NCI-H1048 (cell line): Measurements from ENCODE around the gene FAM13A.
"Not testable (repeated sequence)": the region's sequence is repeated elsewhere in the genome, so short reads cannot be mapped to it uniquely, and the experiment has no call there.

Source experiments
- DNase-seq: peaks from one replicate; lab custom pipeline; 2025; lab: John Stamatoyannopoulos, UW

The FAM13A gene

DNA sequence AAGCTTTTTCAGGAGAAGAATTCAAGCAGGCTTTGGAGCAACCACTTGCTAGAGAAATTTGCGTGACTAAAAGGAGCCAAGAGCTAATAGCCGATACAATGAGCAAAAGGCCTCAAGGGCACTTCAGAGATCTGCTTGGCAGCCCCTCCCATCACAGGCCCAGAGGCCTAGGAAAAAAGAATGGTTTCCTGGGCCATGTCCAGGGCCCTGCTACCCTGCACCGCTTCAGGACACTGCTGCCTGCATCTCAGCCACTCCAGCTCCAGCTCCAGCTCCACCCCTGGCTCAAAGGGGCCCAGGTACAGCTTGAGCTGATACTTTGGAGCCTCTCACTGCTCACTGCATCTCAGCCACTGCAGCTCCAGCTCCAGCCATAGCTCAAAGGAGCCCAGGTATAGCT is 98.9 kb downstream of the FAM13A start:
- no peak for DNase-seq

DNA sequence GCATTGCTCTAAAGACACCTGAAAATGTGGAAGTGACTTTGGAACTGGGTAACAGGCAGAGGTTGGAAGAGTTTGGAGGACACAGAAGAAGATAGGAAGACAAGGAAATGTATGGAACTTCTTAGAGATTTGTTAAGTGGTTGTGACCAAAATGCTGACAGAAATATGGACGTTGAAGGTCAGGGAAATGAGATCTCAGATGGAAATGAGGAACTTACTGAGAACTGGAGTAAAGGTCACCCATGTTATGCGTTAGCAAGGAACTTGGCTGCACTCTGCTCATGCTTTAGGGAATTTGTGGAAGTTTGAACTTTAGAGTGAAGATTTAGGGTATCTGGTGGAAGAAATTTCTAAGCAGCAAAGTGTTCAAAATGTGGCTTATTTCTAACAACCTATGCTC is 99.4 kb downstream of the FAM13A start:
- DNase-seq, result no peak

DNA sequence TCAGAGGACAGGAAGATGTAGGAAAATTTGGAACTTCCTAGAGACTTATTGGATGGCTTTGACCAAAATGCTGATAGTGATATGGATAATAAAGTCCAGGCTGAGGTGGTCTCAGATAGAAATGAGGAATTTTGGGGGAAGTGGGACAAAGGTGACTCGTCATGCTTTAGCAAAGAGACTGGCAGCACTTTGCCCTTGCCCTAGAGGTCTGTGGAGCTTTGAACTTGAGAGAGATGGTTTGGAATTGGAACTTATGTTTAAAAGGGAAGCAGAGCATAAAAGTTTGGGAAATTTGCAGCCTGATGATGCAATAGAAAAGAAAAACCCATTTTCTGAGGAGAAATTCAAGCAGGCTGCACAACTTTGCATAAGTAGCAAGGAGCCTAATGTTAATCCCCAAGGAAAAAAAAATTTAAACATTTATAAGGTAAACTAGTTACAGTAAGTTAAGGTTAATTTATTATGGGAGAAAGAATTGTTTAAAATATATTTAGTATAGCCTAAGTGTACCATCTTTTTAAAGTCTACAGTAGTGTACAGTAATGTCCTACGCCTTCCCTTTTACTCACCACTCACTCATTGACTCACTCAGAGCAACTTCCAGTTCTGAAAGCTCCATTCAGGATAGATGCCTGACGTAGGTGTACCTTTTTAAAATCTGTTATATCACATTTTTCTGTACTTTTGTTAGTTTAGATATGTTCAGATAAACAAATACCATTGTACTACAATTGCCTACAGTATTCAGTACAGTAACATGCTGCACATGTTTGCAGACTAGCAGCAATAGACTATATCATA is 101.2 kb downstream of the FAM13A start:
- DNase-seq, result no peak

DNA sequence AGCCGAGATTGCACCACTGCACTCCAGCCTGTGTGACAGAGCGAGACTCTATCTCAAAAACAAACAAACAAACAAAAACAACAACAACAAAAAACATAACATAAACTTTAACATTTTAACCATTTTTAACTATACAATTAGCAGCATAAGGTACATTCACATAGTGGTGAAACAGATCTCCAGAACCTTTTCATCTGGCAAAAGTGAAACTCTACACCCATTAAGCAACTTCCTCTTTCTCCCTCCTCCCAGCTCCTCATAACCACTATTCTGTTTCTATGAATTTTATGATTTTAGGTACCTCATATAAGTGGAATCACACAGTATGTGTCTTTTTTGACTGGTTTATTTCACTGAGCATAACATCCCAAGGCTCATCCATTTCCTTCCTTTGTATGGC is 103.6 kb downstream of the FAM13A start:
- DNase-seq, result no peak

DNA sequence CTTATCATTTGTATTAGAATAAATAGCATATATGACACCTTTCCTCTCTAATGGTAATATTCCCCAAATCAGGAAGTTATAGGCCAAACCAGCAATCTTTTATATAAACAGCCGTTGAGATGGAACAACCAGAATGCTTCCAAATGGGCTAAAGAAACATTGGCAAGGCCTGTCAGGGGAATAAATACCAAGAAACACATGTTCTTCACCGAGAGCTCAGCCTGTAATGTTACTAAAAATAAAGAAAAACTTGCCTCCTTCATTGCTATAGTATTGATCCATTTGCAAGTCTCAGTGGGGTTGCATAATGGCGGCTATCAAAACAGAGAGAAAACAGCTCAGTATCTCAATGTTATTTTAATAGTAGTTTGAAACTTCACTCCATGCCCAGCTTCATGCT is 104.9 kb downstream of the FAM13A start:
- no peak for DNase-seq

DNA sequence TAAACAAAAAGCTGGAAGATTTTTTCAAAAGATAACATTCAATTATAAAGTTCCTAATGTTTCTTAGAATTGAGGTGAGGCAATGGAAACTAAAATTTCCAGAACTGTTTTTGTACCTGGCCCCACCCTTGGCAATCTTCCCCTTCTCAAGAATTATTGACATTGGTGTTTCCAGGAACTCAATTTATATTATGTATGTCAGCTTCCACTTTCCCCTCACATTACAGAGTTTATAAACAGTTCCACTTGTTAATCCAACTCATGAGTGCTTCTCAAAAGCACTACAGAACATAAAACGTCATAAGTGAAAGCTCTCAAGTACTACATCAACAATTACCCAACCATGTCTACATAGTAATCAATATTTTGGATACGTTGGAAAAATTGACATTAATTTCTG is 107.4 kb downstream of the FAM13A start:
- no peak for DNase-seq

DNA sequence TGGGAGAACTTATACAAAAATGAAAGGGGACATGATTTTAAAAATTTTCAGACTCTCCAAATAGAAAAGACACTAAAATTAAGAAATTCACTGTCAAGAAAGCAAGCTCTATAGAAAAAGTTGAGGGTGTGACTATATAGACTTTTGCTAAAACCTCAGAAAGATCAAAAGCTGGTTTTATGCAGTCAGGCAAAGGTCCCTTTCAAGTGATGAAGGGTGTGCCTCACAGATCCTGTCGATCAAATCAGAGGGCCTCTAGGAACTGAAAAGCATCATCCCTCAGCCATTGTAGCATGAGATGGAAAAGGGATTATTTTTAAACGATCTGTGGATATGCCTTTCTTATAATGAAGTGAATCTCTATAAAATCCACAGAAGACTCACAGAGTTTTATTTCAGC is 116.5 kb downstream of the FAM13A start:
- no peak for DNase-seq

DNA sequence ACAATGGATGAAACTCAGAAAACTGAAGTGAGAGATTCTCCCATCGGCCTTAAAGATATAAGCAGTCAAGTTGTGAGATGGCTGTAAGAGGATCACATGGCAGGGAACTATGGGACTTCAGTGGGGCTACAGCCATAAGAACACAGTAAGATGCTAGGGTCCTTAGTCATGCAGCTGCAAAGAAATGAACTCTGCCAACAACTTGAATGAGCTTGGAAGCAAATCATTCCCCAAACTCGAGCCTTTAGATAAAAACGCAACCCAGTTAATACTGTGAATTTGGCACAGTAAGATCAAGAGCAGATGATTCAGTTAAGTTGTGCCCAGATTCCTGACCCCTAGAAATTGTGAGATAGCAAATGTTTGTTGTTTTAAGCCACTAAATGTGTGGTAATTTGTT is 117.3 kb downstream of the FAM13A start:
- DNase-seq, result no peak

DNA sequence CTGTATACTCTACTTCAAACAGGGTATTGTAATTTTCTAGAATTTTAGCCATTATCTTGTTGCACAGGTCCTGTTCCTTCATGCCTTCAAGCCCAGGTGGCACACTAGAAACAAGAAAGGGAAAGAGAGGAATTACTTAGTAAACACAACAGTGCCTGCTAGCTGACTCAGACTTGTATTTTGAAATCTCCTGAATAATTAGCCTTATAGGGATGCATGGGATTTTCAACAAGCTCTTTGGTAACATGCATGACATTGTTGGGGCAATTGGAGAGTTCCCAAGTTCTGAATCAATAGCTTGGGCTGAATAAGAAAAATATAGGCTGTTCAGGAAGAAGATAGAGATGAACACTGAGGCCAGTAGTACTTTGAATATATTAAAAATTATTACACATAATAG is 118.8 kb downstream of the FAM13A start:
- no peak for DNase-seq

DNA sequence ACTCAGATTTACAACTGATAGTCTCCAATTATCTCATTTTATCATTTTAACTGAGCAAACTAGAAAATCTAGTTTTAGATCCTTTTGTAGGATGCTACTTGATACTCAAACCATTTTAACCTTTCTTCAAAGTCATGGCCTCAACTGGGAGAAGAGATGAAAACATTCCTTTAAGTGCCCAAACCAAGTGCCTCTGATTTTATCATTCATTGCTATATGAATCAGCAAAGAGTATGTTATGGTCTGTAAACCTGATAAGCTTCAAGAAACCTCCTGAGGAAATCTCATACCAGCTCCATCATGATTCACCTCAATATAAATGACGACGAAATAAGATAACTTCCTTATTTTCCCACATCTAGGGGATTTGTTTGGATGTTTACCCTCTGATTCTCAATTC is 119.9 kb downstream of the FAM13A start:
- no peak for DNase-seq

DNA sequence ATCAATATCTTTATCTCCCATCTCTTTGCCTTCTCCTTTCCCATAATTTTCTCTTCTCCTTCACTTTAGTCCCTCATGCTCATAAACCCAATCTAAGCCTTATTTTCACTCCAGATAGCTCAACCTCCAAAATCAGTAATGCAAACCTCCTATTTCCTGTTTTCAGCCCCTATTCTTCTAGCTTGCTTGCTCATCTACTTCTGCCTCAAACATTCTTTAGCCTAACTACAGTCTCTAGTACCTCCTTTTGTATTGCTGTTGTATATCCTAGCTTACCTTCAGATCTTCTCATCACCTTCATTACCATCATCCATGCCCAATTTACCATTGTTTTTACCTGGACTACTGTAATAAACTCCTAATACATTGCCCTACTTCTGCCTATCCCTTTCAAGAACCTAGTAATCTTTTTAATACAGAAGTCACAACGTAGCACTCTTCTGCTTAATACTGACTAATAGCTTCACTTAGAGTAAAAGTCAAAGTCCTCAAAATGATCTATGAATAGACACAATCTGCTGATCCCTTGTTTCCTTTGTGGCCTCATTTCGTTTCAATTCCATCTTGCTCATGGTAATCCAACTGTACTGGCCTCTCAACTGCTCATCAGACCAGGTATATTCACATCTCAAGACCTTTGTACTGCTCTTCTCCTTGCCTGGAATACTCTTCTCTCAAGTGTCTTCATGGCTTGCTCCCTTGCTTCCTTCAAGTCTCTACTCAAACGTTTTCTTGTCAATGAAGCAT is 123.4 kb downstream of the FAM13A start:
- DNase-seq, result no peak

DNA sequence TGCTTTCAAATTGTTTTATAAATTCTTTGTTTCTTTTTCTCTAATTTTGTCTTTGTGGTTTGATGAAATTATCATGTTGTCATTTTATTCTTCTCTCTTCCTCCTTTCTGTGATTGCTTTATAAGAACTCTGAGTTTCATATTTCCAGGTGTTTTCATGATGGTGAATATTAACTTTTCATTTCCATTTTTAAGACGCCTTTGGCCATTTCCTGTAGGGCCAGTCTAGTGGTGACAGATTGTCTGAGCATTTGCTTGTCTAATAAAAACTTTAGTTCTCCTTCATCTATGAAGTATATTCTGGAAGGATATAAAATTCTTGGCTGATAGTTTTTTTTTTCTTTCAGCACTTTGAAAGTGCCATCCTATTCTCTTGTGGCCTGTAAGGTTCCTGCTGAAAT is 128.1 kb downstream of the FAM13A start:
- no peak for DNase-seq

DNA sequence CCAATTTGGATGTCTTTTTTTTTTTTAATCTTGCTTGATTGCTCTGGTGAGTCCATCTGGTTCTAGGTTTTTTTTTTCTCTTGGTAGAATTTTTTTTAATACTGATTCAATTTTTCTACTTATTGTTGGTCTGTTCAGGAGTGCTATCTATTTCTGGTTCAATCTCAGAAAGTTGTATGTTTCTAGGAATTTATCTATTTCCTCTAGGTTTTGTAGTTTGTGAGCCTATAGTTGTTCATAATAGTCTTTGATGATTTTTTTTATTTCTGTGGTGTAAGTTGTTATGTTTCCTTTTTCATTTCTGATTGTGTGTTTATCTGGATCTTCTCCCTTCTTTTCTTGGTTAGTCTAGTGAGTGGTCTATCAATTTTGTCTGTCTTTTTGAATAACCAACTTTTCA is 129.6 kb downstream of the FAM13A start:
- DNase-seq, result no peak

DNA sequence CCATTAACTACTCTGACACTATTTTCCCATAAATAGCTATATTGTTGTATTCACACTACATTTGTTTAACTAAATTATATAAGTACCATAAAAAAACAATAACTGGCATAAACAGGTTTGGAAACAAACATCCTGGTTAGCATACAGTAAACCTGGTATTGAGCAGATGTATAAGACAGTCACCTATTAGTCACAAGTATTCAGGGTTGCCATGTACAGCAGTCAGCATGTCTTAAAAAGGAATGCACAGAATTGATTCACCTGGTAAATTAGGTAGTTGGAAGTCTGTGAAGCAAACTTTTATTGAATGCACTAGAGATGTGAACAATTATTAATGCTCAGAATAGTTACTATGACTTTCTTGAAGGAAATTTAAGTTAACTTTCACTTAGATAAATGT is 137.9 kb downstream of the FAM13A start:
- no peak for DNase-seq

DNA sequence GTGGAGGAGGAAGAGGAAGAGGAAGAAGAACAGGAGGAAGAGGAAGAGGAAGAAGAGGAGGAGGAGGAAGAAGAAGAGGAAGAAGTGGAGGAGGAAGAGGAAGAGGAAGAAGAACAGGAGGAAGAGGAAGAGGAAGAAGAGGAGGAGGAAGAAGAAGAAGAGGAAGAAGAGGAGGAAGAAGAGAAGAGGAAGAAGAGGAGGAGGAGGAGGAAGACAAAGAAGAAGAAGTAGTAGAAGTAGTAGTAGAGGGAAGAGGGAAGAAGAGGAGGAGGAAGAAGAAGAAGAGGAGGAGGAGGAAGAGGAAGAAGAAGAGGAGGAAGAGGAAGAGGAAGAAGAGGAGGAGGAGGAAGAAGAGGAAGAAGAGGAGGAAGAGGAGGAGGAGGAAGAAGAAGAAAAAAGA is 143.8 kb downstream of the FAM13A start:
- DNase-seq, result not testable (repeated sequence)

DNA sequence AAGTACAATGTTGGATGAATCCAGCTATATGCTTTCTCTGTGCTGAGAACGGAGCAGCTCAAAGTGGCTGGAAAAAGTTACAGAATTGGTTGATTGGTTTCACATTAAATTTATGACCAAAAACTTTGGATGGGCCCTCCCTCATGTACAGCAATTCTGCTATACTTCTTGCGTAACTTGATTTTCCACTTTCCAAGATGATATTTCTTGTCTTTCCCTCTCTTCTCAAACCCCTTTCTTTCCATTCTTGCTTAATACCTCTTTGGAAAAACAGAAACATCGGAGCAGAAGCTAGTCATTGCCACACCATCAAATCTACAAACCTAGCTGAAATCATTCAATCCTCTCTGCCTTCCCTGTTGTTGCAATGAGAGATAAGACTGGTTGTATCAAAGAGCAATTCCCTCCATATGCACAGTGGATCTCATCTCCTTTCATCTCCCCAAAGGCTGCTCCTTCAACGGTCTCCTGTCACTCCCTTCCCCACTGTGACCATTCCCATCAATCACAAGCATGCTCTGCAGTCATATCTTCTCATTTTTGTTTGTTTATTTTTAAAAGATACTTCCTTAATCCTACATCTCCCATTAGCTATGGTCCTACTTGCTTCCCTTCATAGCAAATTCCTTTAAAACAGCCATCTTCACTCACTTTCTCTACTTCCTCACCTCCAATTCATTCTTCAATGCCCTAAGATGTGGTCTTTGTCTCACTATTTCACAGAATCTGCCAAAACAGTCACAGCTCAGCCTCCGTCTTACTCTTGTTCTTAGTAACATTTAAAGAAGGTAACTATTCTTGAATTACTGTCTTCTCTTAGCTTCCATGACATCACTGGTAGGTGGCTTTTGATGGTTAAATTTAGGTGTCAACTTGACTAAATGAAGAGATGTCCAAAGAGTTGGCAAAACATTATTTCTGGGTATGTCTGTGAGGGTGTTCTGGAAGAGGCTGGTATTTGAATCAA is 145.5 kb downstream of the FAM13A start:
- DNase-seq, result no peak

DNA sequence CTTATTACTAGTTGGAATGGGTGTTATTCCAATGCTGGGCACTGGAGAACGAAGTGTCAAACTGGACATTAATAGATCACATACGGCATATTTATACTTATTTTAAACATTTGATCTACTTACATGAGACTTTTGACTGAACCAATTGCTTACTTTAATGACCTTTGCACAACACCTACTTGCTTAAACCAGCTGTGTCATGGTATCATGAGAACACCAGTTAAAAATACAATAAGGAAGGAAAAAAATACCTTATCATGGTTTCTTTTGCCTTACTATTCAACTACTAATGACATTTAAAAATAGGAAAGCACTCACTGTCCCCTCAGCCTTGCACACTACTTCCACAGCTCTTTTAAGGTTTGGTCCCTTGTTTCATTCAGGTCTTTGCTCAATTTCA is 146.9 kb downstream of the FAM13A start:
- no peak for DNase-seq

DNA sequence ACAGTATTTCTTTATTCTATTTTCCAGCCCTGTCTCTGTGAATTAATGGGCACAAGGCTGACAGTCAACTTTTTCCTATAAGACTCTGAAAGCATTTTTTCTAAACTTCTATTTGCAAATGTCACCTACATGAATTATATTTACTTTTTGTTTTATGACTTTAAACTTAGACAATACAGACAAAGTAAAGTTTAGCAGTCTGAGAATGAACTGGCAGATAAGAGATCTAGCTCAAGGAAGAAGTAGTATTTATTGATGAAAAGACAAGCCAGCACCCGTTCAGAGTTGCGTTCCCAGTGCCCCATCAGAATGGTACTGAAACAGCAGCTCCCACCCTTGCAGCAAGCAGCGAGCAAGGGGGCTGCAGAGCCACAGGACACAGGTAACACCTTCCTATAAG is 148.5 kb downstream of the FAM13A start:
- DNase-seq, result no peak

DNA sequence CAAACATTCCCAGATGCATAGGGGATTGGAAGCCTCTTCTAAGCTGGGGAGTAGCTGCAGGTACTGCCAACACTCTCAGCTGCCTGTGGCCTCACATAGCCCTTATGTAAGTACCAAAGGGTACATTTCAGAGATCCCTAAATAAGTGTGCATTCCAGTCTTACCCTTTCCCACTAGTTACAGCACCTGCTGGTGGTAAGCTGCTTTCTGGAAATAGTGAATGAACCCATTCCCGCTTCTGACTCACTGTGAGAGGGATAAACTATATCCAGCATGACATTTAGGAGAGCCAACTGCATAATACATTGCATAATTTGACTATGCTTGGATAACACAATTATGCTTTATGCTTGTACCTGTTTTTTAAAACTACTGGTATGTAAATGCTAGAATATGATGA is 149.0 kb downstream of the FAM13A start:
- no peak for DNase-seq

DNA sequence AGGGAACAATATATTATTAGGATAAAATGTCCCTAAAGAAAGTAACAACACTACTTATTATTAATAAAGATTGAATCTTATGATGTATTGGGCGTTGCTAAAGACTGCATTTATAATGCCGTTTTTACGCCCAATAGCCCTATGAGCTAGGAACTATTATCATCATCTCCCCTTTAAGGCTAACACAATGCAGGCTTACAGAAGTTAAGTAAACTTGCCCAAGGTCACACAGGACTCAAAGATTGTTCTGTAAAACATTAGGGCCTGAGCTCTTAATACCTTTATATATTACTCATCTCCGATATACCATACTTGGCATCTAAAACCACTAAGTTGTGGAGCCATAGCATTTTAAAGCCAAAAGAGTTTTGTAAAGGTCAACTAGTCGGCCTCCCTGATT is 149.5 kb downstream of the FAM13A start:
- no peak for DNase-seq

DNA sequence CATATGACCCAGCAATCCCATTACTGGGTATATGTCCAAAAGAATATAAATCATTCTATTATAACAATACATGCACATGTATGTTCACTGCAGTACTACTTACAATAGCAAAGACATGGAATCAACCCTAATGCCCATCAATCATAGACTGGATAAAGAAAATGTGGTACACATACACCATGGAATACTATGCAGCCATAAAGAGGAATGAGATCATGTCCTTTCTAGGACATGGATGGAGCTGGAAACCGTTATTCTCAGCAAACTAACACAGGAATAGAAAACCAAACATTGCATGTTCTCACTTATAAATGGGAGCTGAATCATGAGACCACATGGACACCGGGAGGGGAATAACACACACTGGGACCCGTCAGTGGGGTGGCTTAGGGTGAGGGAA is 152.7 kb downstream of the FAM13A start:
- DNase-seq, result not testable (repeated sequence)

DNA sequence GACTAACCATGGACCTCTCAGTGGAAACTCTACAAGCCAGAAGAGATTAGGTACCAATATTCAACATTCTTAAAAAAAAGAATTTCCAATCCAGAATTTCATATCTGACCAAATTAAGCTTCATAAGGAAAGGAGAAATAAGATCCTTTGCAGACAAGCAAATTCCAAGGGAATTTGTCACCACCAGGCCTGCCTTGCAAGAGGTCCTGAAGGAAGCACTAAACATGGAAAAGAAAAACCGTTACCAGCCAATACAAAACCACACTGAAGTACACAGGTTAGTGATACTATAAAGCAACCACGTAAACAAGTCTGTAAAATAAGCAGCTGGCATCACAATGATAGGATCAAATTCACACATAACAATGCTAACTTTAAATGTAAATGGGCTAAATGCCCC is 156.6 kb downstream of the FAM13A start:
- no peak for DNase-seq

DNA sequence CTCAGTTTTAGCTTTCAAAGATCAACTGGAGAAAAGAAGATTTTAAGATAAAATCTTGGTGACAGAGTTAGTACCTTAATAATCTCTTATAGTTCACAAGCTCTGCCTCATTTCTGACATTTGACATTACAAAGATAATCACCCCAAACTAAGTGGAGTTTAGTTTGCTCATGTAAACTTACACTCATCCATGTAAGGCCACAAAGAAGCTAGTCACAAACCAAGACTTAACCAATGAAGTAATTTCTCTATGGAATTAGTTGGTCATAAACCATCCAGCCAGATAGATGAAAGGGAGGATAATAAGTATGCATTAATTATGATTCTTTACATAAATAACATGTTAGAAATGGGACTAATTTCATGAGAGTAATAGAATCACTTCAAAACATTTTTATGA is 159.2 kb downstream of the FAM13A start:
- DNase-seq, result no peak
